ENCODE data around the gene DDX53. TPM values are rescaled to one million over a fixed set of nuclear protein-coding genes. Genes with fewer than 3 reads are reported as not detected.
A peak's percentile ranks its signal among the peaks of the same experiment; 100 is the strongest.

The DDX53 gene
- total RNA-seq, result not detected
- not detected for polyA plus RNA-seq

DNA sequence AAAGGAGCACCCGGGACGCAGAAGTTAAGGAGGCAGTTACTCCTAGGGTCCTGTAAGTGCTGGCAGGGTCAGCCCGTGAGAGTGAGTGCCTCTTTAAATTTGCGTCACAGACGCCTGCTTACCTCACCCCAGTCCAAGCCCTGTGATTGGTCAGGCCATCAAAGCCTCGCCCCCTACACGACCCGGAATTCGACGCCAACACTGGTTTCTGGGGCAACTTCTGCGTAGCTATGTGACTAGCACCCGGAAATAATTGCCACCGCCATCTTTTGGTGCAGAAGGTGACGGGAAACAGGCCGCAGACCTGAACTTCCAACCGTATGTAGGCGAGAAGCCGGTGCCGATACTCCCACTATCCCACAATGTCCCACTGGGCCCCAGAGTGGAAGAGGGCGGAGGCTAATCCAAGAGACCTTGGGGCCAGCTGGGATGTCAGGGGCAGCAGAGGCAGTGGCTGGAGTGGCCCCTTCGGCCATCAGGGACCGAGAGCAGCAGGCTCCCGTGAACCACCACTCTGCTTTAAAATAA, at the start of gene DDX53:
TSS of gene DDX53 (plus strand) at position 265 of the 528 bp plus-strand sequence. CDS start at position 363, 98 bp downstream.
- CTCF ChIA-PET, result no interaction called here
- H3K4me1 Mint-ChIP-seq, result no peaks in the 10 kb centered on the region
- POLR2A ChIA-PET, result no interaction called here
- no peak for DNase-seq
- Histone ChIP-seq H3K27ac (ENCODE audit: low read depth, low read length) (no peak within 1 kb of the TSS), H3K27me3 (ENCODE audit: insufficient read depth, low read length, poor library complexity, severe bottlenecking) (no peaks in the 10 kb centered on the region), H3K4me1 (ENCODE audit: insufficient read depth, low read length) (no peaks in the 10 kb centered on the region), H3K36me3 (ENCODE audit: insufficient read depth, low read length) (no peaks in the 10 kb centered on the region), H3K4me3 (ENCODE audit: low read length) (no peak within 1 kb of the TSS), H3K9me3 (ENCODE audit: low read length) (no peaks in the 10 kb centered on the region)
- H3K9me3 Mint-ChIP-seq, result peaks cover 0 to 7% (median 4%) of the 10 kb centered on the region in 5 donors
- H3K4me3 Mint-ChIP-seq, result no peak within 1 kb of the TSS
- no peak within 1 kb of the TSS for H3K27ac Mint-ChIP-seq
- no peaks in the 10 kb centered on the region for H3K36me3 Mint-ChIP-seq
- peaks cover 0 to 1% of the 10 kb centered on the region in 2 donors for H3K27me3 Mint-ChIP-seq

- H3K9me3 Mint-ChIP-seq, result peaks cover 0 to 8% (median 4%) of the 10 kb centered on the region in 5 donors
- Histone ChIP-seq H3K4me3 (ENCODE audit: low read length) (no peak overlapping the region), H3K36me3 (ENCODE audit: insufficient read depth, low read length) (no peaks in the 10 kb centered on the region), H3K4me1 (ENCODE audit: insufficient read depth, low read length) (no peaks in the 10 kb centered on the region), H3K27ac (ENCODE audit: low read depth, low read length) (no peak overlapping the region), H3K9me3 (ENCODE audit: low read length) (no peaks in the 10 kb centered on the region), H3K27me3 (ENCODE audit: insufficient read depth, low read length, poor library complexity, severe bottlenecking) (no peaks in the 10 kb centered on the region)
- no peaks in the 10 kb centered on the region for H3K4me1 Mint-ChIP-seq
- H3K36me3 Mint-ChIP-seq, result no peaks in the 10 kb centered on the region
- no peak overlapping the region for H3K27ac Mint-ChIP-seq
- DNase-seq, result no peak
- ChIA-PET CTCF (no interaction called here), POLR2A (no interaction called here)
- H3K27me3 Mint-ChIP-seq, result no peaks in the 10 kb centered on the region
- H3K4me3 Mint-ChIP-seq, result no peak overlapping the region
These were observed 49.2 kb upstream of the DDX53 start for GRCh38 chrX:22950269-22951266.

- Histone ChIP-seq H3K36me3 (ENCODE audit: insufficient read depth, low read length) (no peaks in the 10 kb centered on the region), H3K27ac (ENCODE audit: low read depth, low read length) (no peak overlapping the region), H3K9me3 (ENCODE audit: low read length) (no peaks in the 10 kb centered on the region), H3K27me3 (ENCODE audit: insufficient read depth, low read length, poor library complexity, severe bottlenecking) (no peaks in the 10 kb centered on the region), H3K4me1 (ENCODE audit: insufficient read depth, low read length) (no peaks in the 10 kb centered on the region), H3K4me3 (ENCODE audit: low read length) (no peak overlapping the region)
- no peak overlapping the region for H3K27ac Mint-ChIP-seq
- no peaks in the 10 kb centered on the region for H3K36me3 Mint-ChIP-seq
- peaks cover 0 to 11% (median 6%) of the 10 kb centered on the region in 5 donors for H3K9me3 Mint-ChIP-seq
- ChIA-PET POLR2A (no interaction called here), CTCF (no interaction called here)
- no peaks in the 10 kb centered on the region for H3K27me3 Mint-ChIP-seq
- H3K4me3 Mint-ChIP-seq, result no peak overlapping the region
- H3K4me1 Mint-ChIP-seq, result no peaks in the 10 kb centered on the region
- DNase-seq, result no peak
These were observed 47.8 kb upstream of the DDX53 start for GRCh38 chrX:22952010-22952409.

DNA sequence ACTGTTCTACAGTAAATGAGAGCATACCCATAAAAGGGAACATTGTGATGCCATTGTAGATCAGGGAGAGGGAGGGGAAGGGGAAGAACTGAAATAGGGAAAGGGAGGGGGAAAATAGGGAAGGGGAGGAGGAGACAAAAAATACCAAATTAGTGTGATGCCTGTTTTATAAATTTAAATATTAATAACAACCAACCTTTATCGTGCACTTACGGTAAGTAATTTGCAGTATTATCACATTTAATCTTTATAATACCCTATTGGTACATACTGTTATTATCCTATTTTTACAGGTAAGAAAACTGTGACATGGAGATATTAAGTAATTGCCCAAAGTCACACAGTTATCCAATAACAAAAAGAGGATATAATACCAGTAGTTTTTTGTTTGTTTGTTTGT, 41.5 kb upstream of the DDX53 start:
- Histone ChIP-seq H3K4me3 (ENCODE audit: low read length) (no peak overlapping the region), H3K27me3 (ENCODE audit: insufficient read depth, low read length, poor library complexity, severe bottlenecking) (no peaks in the 10 kb centered on the region), H3K4me1 (ENCODE audit: insufficient read depth, low read length) (no peaks in the 10 kb centered on the region), H3K9me3 (ENCODE audit: low read length) (no peaks in the 10 kb centered on the region), H3K27ac (ENCODE audit: low read depth, low read length) (no peak overlapping the region), H3K36me3 (ENCODE audit: insufficient read depth, low read length) (no peaks in the 10 kb centered on the region)
- ChIA-PET POLR2A (no interaction called here), CTCF (no interaction called here)
- no peak overlapping the region for H3K27ac Mint-ChIP-seq
- DNase-seq, result no peak
- H3K4me3 Mint-ChIP-seq, result no peak overlapping the region
- H3K9me3 Mint-ChIP-seq, result peaks cover 0 to 4% (median 0%) of the 10 kb centered on the region in 5 donors
- no peaks in the 10 kb centered on the region for H3K4me1 Mint-ChIP-seq
- H3K36me3 Mint-ChIP-seq, result no peaks in the 10 kb centered on the region
- peaks cover 0 to 3% of the 10 kb centered on the region in 2 donors for H3K27me3 Mint-ChIP-seq

- Mint-ChIP-seq H3K27ac (no peak overlapping the region), H3K4me3 (no peak overlapping the region), H3K9me3 (peaks cover 0 to 4% (median 0%) of the 10 kb centered on the region in 5 donors), H3K36me3 (no peaks in the 10 kb centered on the region), H3K27me3 (peaks cover 0 to 6% of the 10 kb centered on the region in 2 donors), H3K4me1 (no peaks in the 10 kb centered on the region)
- no peaks in the 10 kb centered on the region for H3K9me3 ChIP-seq (ENCODE audit: low read length)
- no peak for DNase-seq
- no peak overlapping the region for H3K27ac ChIP-seq (ENCODE audit: low read depth, low read length)
- H3K4me3 ChIP-seq (ENCODE audit: low read length), result no peak overlapping the region
- no peaks in the 10 kb centered on the region for H3K36me3 ChIP-seq (ENCODE audit: insufficient read depth, low read length)
- ChIA-PET CTCF (no interaction called here), POLR2A (no interaction called here)
- no peaks in the 10 kb centered on the region for H3K4me1 ChIP-seq (ENCODE audit: insufficient read depth, low read length)
- no peaks in the 10 kb centered on the region for H3K27me3 ChIP-seq (ENCODE audit: insufficient read depth, low read length, poor library complexity, severe bottlenecking)
These were observed 40.4 kb upstream of the DDX53 start for GRCh38 chrX:22959204-22959920.

DNA sequence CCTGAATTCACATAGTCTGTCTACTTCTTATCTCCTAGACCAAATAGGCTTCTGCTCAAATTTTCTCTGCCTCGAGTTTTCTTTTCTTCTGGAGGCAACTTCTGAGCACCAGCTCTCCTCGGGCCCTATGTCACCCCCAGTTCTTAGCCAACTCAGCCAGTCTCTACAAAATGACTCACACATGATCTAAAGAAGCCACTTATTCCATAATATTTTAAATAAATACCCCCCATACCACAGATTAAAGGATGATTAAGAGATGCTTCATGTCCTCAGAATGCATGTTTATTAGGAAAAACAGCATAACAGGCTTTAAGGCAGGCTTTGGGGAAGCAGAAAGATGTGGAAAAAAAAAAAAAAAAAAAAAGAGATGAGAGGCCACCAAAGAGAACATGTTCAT, 36.6 kb upstream of the DDX53 start:
- H3K27ac Mint-ChIP-seq, result no peak overlapping the region
- peaks cover 0 to 3% (median under 1%) of the 10 kb centered on the region in 5 donors for H3K9me3 Mint-ChIP-seq
- Histone ChIP-seq H3K4me3 (ENCODE audit: low read length) (no peak overlapping the region), H3K36me3 (ENCODE audit: insufficient read depth, low read length) (no peaks in the 10 kb centered on the region), H3K27ac (ENCODE audit: low read depth, low read length) (no peak overlapping the region), H3K27me3 (ENCODE audit: insufficient read depth, low read length, poor library complexity, severe bottlenecking) (no peaks in the 10 kb centered on the region), H3K4me1 (ENCODE audit: insufficient read depth, low read length) (no peaks in the 10 kb centered on the region), H3K9me3 (ENCODE audit: low read length) (no peaks in the 10 kb centered on the region)
- no peaks in the 10 kb centered on the region for H3K36me3 Mint-ChIP-seq
- no peak overlapping the region for H3K4me3 Mint-ChIP-seq
- ChIA-PET POLR2A (no interaction called here), CTCF (no interaction called here)
- no peak for DNase-seq
- H3K27me3 Mint-ChIP-seq, result peaks cover 0 to 6% of the 10 kb centered on the region in 2 donors
- no peaks in the 10 kb centered on the region for H3K4me1 Mint-ChIP-seq

DNA sequence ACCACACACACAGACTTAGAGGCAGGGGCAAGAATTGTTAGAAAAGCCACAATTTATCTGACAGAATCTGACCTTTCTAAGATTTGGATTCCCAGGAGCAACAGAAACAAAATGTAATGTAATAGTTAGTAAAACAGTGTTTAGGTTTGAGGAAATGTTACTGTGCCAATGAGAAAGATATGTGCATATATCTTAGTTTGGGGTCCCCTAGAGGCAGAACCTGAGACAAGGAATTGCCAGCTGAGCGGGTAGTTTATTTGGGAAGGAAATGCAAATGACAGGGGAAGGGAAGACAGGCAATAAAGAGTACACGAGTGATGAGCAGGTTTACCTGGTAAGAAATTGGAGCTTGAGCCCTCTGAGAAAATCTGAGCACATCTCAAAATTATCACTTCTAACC, 31.3 kb upstream of the DDX53 start:
- no peaks in the 10 kb centered on the region for H3K4me1 ChIP-seq (ENCODE audit: insufficient read depth, low read length)
- no peak overlapping the region for H3K27ac ChIP-seq (ENCODE audit: low read depth, low read length)
- H3K4me1 Mint-ChIP-seq, result no peaks in the 10 kb centered on the region
- ChIA-PET CTCF (no interaction called here), POLR2A (no interaction called here)
- peak overlapping the region in 1 of 8 donors; percentile 3 for H3K27ac Mint-ChIP-seq
- no peak for DNase-seq
- peaks cover 0 to 10% (median 5%) of the 10 kb centered on the region in 5 donors for H3K9me3 Mint-ChIP-seq
- H3K27me3 Mint-ChIP-seq, result peaks cover 0 to under 1% of the 10 kb centered on the region in 2 donors
- no peak overlapping the region for H3K4me3 Mint-ChIP-seq
- H3K36me3 ChIP-seq (ENCODE audit: insufficient read depth, low read length), result no peaks in the 10 kb centered on the region
- no peak overlapping the region for H3K4me3 ChIP-seq (ENCODE audit: low read length)
- no peaks in the 10 kb centered on the region for H3K9me3 ChIP-seq (ENCODE audit: low read length)
- no peaks in the 10 kb centered on the region for H3K27me3 ChIP-seq (ENCODE audit: insufficient read depth, low read length, poor library complexity, severe bottlenecking)
- no peaks in the 10 kb centered on the region for H3K36me3 Mint-ChIP-seq

- H3K27ac Mint-ChIP-seq, result no peak overlapping the region
- H3K4me3 Mint-ChIP-seq, result no peak overlapping the region
- no peaks in the 10 kb centered on the region for H3K36me3 Mint-ChIP-seq
- H3K4me1 Mint-ChIP-seq, result no peaks in the 10 kb centered on the region
- H3K4me3 ChIP-seq (ENCODE audit: low read length), result no peak overlapping the region
- no peaks in the 10 kb centered on the region for H3K9me3 ChIP-seq (ENCODE audit: low read length)
- H3K27me3 ChIP-seq (ENCODE audit: insufficient read depth, low read length, poor library complexity, severe bottlenecking), result no peaks in the 10 kb centered on the region
- no peaks in the 10 kb centered on the region for H3K4me1 ChIP-seq (ENCODE audit: insufficient read depth, low read length)
- POLR2A ChIA-PET, result no interaction called here
- peaks cover 0 to 10% (median 5%) of the 10 kb centered on the region in 5 donors for H3K9me3 Mint-ChIP-seq
- H3K27me3 Mint-ChIP-seq, result no peaks in the 10 kb centered on the region
- CTCF ChIA-PET, result no interaction called here
- no peaks in the 10 kb centered on the region for H3K36me3 ChIP-seq (ENCODE audit: insufficient read depth, low read length)
- no peak for DNase-seq
- H3K27ac ChIP-seq (ENCODE audit: low read depth, low read length), result no peak overlapping the region
These were observed 30.3 kb upstream of the DDX53 start for GRCh38 chrX:22969411-22969810.
